ENCODE results near the gene RASAL1. TPM values are rescaled to one million over a fixed set of nuclear protein-coding genes. Genes with fewer than 3 reads are reported as not detected.

Gene RASAL1
- total RNA-seq, 1 donor from 2014 or later = 1.4 TPM

DNA sequence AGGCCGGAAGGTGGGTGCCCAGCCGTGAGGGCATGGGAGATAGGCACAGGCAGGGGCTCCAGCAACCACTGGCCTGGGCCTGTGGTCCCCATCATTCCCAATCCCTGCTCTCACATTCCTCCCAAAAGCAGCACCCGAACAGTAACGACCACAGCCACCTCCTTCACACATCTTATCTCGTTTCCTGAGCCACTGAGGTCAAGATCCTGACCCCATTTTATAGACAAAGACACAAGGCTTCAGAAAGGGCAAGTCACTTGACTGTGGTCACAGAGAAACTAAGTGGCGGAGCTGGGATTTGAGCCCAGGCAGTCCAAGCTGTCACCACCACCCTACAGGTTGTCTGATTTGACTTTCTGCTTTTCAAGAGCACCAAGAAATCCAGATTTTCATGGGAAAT lies 40.2 kb downstream of the RASAL1 start:
- peaks cover 23% of the 10 kb centered on the region for H3K4me1 Mint-ChIP-seq

GRCh38 chr12:113094738-113095137 lies 40.8 kb downstream of the RASAL1 start:
- peaks cover 17% of the 10 kb centered on the region for H3K27me3 ChIP-seq
- H3K79me2 ChIP-seq (ENCODE audit: low read depth) = no peaks in the 10 kb centered on the region
- Mint-ChIP-seq H3K4me1 (peaks cover 23% of the 10 kb centered on the region), H3K36me3 (no peaks in the 10 kb centered on the region), H3K27ac (no peak overlapping the region), H3K9me3 (no peaks in the 10 kb centered on the region), H3K27me3 (ENCODE audit: insufficient read depth, low read depth) (peaks cover 15% of the 10 kb centered on the region), H3K4me3 (no peak overlapping the region)
- H4K20me1 ChIP-seq (ENCODE audit: low read depth) = no peaks in the 10 kb centered on the region
- peaks cover 4% of the 10 kb centered on the region for H3F3A ChIP-seq (ENCODE audit: low read depth)
- DNase-seq (ENCODE audit: low spot score) = no peak
- H3K9me3 ChIP-seq (ENCODE audit: low read depth) = no peaks in the 10 kb centered on the region
- peaks cover 9% of the 10 kb centered on the region for H3K4me1 ChIP-seq
- H2AFZ ChIP-seq (replicated peaks) = no peak overlapping the region
- no peak overlapping the region for H3K9ac ChIP-seq
- H3K27ac ChIP-seq = no peak overlapping the region
- H3K4me3 ChIP-seq = no peak overlapping the region
- no peaks in the 10 kb centered on the region for H3K36me3 ChIP-seq
- no peak for TF ChIP-seq EZH2 (IDR thresholded peaks at IDR 0.05)
- no peak for TF ChIP-seq EZH2phosphoT487 (IDR thresholded peaks at IDR 0.05)
- no peak for TF ChIP-seq CTCF (IDR thresholded peaks at IDR 0.05)
- H3K4me2 ChIP-seq = no peak overlapping the region

More for the DNA sequence above, 40.2 kb downstream of the RASAL1 start:
- no peaks in the 10 kb centered on the region for H3K36me3 ChIP-seq
- no peaks in the 10 kb centered on the region for H3K36me3 Mint-ChIP-seq
- no peak overlapping the region for H3K9ac ChIP-seq
- H3K9me3 Mint-ChIP-seq = no peaks in the 10 kb centered on the region
- H3K79me2 ChIP-seq (ENCODE audit: low read depth) = no peaks in the 10 kb centered on the region
- no peaks in the 10 kb centered on the region for H3K9me3 ChIP-seq (ENCODE audit: low read depth)
- peaks cover 12% of the 10 kb centered on the region for H3K27me3 Mint-ChIP-seq (ENCODE audit: insufficient read depth, low read depth)
- no peak overlapping the region for H3K4me3 Mint-ChIP-seq
- no peak overlapping the region for H2AFZ ChIP-seq (replicated peaks)
- no peak for TF ChIP-seq EZH2 (IDR thresholded peaks at IDR 0.05)
- TF ChIP-seq EZH2phosphoT487 (IDR thresholded peaks at IDR 0.05) = no peak
- TF ChIP-seq CTCF (IDR thresholded peaks at IDR 0.05) = no peak
- no peak overlapping the region for H3K27ac ChIP-seq
- H3K4me3 ChIP-seq = no peak overlapping the region
- no peak overlapping the region for H3K4me2 ChIP-seq
- peaks cover 9% of the 10 kb centered on the region for H3K4me1 ChIP-seq
- H3K27me3 ChIP-seq = peaks cover 17% of the 10 kb centered on the region
- H4K20me1 ChIP-seq (ENCODE audit: low read depth) = no peaks in the 10 kb centered on the region
- peak overlapping the region; percentile 91 for H3K27ac Mint-ChIP-seq
- no peak for DNase-seq (ENCODE audit: low spot score)
- peaks cover 4% of the 10 kb centered on the region for H3F3A ChIP-seq (ENCODE audit: low read depth)

DNA sequence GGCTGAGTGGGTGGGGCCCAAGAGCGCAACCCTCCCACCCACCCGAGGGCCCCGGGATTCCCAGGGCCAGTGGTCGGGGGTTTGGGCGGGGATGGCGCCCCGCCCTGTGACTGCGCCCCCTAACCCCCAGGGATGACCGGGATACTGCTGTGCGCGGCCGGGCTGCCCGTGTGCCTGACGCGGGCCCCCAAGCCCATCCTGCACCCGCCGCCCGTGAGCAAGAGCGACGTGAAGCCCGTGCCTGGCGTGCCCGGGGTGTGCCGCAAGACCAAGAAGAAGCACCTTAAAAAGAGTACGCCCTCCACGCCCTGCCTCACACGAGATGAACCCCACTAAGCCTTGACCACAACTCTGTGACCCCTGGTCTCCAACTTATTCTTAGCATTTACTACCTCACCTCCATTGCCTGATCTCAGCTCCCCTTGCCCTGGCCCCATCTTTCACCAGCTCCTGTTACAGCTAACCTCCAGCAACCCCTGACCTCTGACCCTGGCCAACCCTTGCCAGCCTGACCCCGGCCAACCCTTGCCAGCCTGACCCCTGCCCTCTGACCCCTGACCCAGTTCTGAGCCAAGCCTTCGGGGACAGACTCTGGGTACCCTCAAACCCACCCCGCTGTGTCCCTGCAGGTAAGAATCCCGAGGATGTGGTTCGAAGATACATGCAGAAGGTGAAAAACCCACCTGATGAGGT lies 42.0 kb downstream of the RASAL1 start:
- Mint-ChIP-seq H3K9me3 (no peaks in the 10 kb centered on the region), H3K27me3 (ENCODE audit: insufficient read depth, low read depth) (peaks cover 15% of the 10 kb centered on the region), H3K36me3 (no peaks in the 10 kb centered on the region), H3K27ac (peak overlapping the region; percentile 74), H3K4me3 (peak overlapping the region; percentile 14), H3K4me1 (peaks cover 18% of the 10 kb centered on the region)
- Histone ChIP-seq H3K27me3 (peaks cover 17% of the 10 kb centered on the region), H3K9ac (no peak overlapping the region), H3K9me3 (ENCODE audit: low read depth) (no peaks in the 10 kb centered on the region), H3K27ac (no peak overlapping the region), H3K4me2 (peak overlapping the region; percentile 75), H3K79me2 (ENCODE audit: low read depth) (no peaks in the 10 kb centered on the region), H3F3A (ENCODE audit: low read depth) (peaks cover 4% of the 10 kb centered on the region), H3K4me1 (peaks cover 9% of the 10 kb centered on the region), H3K36me3 (no peaks in the 10 kb centered on the region), H4K20me1 (ENCODE audit: low read depth) (no peaks in the 10 kb centered on the region), H2AFZ (replicated peaks) (no peak overlapping the region), H3K4me3 (peak overlapping the region; percentile 42)
- DNase-seq (ENCODE audit: low spot score) = no peak
- TF ChIP-seq EZH2phosphoT487 (IDR thresholded peaks at IDR 0.05) (no peak), EZH2 (IDR thresholded peaks at IDR 0.05) (no peak), CTCF (IDR thresholded peaks at IDR 0.05) (no peak)
